Glutamatergic neuron (in vitro differentiated cells): ENCODE measurements around the gene KIF1A. TPM values are rescaled to one million over a fixed set of nuclear protein-coding genes. Genes with fewer than 3 reads are reported as not detected.
"Not testable (repeated sequence)": the region's sequence is repeated elsewhere in the genome, so short reads cannot be mapped to it uniquely, and the experiment has no call there.

Experiments
- DNase-seq: peaks from one replicate; pipeline ENCODE4 v3.0.0; 2022
- H3K27ac Mint-ChIP-seq: one replicate; pipeline ENCODE4 v1.8.0; 2020; ENCODE audit warnings: mild to moderate bottlenecking, mixed read lengths, inconsistent platforms; ENCODE audit not compliant: unreplicated experiment
- H3K27me3 Mint-ChIP-seq: one replicate; pipeline ENCODE4 v1.8.0; 2020; ENCODE audit warnings: mild to moderate bottlenecking, moderate library complexity, mixed read lengths, inconsistent platforms; ENCODE audit not compliant: unreplicated experiment
- H3K36me3 Mint-ChIP-seq: one replicate; pipeline ENCODE4 v1.8.0; 2020; ENCODE audit warnings: mild to moderate bottlenecking, mixed read lengths, inconsistent platforms; ENCODE audit not compliant: unreplicated experiment
- H3K4me1 Mint-ChIP-seq: one replicate; pipeline ENCODE4 v1.8.0; 2020; ENCODE audit warnings: mild to moderate bottlenecking, low read depth, mixed read lengths, inconsistent platforms; ENCODE audit not compliant: unreplicated experiment
- H3K4me3 Mint-ChIP-seq: one replicate; pipeline ENCODE4 v1.8.0; 2020; ENCODE audit warnings: mild to moderate bottlenecking, mixed read lengths, inconsistent platforms; ENCODE audit not compliant: unreplicated experiment
- H3K9me3 Mint-ChIP-seq: one replicate; pipeline ENCODE4 v1.8.0; 2020; ENCODE audit warnings: mild to moderate bottlenecking, moderate library complexity, mixed read lengths, inconsistent platforms; ENCODE audit not compliant: unreplicated experiment
- total RNA-seq: library from RNA; stranded (reverse); fragmentation: NEBNext Ultra II Directional; extraction: Animal tissue kit (Norgen Biotek cat#: 25700); gene quantifications from one replicate; pipeline ENCODE4 v1.2.1, GENCODE V29; 2021; ENCODE audit not compliant: unreplicated experiment
- TF ChIP-seq, protein P1 (sequence below): fragments of 200-600 bp; sonication (generic); IDR thresholded peaks from one replicate; pipeline ENCODE4 v1.5.0; 2021; ENCODE audit not compliant: partially characterized antibody, unreplicated experiment

KIF1A gene
- total RNA-seq, 1 donor from 2014 or later: 439 TPM

DNA sequence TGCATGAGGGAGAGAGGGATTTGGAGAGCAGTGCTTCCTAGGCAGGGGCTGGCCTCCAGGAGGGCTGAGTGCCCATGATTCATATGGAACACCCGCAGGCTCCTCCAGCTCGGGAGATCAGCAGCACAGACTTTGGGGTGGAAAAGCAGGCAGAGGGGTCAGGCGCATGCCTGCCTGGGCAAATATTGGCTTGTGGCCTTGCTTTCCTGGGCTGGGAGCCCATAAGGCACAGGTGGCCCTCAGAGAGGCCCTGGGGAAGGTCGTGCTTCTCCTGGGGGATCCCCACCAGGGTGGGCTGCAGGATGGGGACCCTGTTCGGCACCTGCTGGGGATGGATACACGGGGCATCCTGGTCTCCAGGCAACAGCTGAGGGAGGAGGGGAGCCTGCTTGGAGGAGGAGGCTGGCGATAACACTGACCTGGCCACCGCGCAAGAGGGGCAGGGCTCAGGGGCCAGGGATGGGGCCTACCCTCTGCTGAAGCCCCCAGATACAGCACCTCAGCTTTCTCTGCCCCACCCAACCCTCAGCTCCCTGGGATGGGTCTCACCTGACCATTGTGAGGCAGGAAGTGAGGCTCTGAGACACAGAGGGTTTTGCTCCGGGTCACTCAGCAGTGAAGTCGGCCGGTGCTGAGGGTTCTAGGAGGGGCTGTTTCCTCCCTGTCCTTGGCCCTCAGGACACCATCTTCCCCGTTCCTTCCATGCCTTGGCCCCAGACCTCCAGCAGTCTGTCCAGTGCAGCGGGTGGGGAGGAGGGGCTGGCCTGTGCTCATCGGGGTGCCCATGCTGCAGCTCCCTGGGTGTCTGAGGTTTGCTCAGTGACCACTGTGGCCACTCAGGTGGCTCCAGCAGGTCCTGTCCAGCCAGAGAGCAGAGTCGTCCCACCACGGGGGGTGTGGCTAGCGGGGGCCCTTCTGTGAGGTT lies 116.3 kb downstream of the KIF1A start:
- no peak for DNase-seq
- H3K9me3 Mint-ChIP-seq: peaks cover 4% of the 10 kb centered on the region
- no peak overlapping the region for H3K27ac Mint-ChIP-seq
- no peaks in the 10 kb centered on the region for H3K36me3 Mint-ChIP-seq
- no peak overlapping the region for H3K4me3 Mint-ChIP-seq
- H3K4me1 Mint-ChIP-seq: peaks cover 3% of the 10 kb centered on the region
- peaks cover 3% of the 10 kb centered on the region for H3K27me3 Mint-ChIP-seq
- TF ChIP-seq, protein P1, sequence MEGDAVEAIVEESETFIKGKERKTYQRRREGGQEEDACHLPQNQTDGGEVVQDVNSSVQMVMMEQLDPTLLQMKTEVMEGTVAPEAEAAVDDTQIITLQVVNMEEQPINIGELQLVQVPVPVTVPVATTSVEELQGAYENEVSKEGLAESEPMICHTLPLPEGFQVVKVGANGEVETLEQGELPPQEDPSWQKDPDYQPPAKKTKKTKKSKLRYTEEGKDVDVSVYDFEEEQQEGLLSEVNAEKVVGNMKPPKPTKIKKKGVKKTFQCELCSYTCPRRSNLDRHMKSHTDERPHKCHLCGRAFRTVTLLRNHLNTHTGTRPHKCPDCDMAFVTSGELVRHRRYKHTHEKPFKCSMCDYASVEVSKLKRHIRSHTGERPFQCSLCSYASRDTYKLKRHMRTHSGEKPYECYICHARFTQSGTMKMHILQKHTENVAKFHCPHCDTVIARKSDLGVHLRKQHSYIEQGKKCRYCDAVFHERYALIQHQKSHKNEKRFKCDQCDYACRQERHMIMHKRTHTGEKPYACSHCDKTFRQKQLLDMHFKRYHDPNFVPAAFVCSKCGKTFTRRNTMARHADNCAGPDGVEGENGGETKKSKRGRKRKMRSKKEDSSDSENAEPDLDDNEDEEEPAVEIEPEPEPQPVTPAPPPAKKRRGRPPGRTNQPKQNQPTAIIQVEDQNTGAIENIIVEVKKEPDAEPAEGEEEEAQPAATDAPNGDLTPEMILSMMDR: no peak

DNA sequence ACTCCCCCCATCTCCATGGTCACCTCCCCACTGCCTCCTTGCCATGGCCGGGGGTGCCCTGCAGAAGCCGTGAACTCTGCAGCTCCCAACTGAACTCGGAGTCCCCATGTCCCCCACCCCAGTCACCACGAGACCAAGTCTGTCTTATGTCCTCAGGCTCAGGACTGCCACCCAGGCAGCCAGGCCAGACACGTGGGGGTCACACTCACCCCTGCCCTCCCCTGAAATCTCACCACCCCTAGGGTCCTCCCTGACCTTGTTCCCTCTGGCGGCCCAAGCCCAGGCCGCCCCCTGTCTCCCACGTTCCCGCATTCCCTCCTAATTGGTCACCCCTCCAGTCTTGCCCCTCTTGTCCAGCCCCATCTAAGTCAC lies 117.4 kb downstream of the KIF1A start:
- no peak overlapping the region for H3K27ac Mint-ChIP-seq
- no peak overlapping the region for H3K4me3 Mint-ChIP-seq
- H3K4me1 Mint-ChIP-seq: peaks cover 3% of the 10 kb centered on the region
- H3K27me3 Mint-ChIP-seq: peaks cover 3% of the 10 kb centered on the region
- TF ChIP-seq, protein P1: no peak
- peaks cover 4% of the 10 kb centered on the region for H3K9me3 Mint-ChIP-seq
- H3K36me3 Mint-ChIP-seq: no peaks in the 10 kb centered on the region
- DNase-seq: no peak

DNA sequence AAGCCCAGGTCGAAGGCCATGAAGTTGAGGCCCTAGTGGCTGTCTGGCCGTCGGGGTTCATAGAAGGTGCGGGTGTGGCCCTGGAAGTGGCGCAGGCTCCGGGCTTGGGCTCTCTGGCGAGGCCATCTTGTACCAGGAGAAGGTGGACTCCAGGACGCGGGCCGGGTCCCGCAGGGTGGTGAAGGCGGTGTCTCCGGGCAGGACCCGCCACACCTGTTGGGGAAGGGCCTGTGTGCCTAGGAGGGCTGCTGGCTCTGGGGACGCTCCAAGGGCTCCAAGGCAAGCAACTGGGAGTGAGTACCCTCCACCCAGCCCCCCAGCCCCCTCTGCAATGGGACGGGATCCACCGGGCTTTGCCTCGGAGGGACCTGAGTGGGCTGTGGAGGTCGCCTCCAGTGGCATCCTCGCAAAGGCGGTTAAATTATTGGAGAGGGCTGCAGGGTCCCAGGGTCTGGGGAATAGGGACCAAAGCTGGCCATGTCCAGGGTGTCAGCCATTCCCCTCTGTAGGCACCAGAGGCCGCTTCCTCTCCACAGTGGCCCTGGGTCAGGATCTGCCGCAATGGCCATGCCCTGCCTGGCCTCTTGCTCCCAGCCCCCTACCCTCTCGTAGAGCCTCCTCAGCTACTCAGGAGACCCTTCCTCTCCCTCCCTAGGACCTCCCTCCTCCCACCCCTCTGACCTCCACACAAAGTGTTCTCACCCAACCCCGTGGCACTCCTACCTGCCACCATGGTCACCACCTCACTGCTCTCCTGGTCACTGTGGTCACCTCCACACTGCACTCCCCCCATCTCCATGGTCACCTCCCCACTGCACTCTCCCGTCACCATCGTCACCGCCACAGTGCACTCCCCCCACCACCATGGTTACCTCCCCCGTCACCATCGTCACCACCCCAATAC lies 118.0 kb downstream of the KIF1A start:
- Mint-ChIP-seq H3K4me1 (peaks cover 3% of the 10 kb centered on the region), H3K9me3 (peaks cover 4% of the 10 kb centered on the region), H3K36me3 (no peaks in the 10 kb centered on the region), H3K4me3 (no peak overlapping the region), H3K27ac (no peak overlapping the region), H3K27me3 (peaks cover 3% of the 10 kb centered on the region)
- TF ChIP-seq, protein P1: no peak
- no peak for DNase-seq

DNA sequence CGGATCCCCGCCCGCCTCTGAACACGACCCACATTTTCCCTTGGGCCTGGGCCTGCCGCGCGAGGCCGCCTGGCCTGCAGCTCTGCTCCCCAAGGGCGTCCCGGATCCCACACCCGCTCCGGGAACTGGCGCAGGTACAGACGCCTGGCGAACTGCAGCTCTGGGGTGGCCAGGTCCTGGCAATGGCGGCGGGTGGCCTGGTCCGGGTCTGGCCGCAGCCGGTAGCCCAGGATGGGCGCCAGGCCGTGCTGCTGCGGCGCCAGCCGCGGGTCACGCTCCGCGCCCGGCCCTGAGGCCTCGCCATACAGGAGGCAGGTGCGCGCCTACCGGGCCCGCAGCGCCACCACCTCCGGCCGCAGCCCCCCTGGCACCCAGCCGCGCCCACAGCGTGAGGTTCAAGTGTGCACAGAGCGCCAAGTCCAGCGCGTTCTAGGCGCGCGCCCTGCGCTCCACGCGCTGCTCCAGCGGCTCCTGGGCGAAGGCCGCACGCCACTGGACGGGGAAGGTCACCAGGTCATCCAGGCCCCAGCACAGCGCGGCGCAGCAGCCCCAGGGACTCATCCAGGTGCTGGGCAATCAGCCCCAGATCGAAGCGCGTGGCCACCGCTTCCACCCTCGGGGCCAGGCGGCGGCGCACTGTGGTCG lies 118.8 kb downstream of the KIF1A start:
- no peak for DNase-seq
- Mint-ChIP-seq H3K9me3 (peaks cover 4% of the 10 kb centered on the region), H3K4me3 (no peak overlapping the region), H3K27me3 (peaks cover 3% of the 10 kb centered on the region), H3K27ac (no peak overlapping the region), H3K36me3 (no peaks in the 10 kb centered on the region), H3K4me1 (peaks cover 3% of the 10 kb centered on the region)
- TF ChIP-seq, protein P1: no peak

DNA sequence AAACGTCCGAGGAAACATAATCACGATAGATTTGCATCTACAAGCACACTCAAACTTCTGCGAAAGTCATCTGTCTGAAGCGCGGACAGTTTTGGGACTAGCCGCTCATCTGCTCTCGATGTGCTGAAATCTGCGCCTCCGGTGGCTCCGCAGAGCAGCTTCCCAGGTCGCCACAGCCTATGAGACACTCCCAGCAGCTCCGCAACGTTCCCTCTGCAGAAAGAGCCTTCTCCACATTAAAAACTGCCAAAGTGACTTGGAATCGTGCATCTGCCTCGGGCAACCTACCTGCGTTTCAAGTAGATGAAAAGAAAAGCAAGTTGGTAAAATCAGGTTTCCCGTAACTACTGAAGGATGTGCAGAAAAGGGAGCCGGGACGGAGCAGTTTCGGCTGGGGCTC lies 119.4 kb downstream of the KIF1A start:
- H3K4me1 Mint-ChIP-seq, H3K4me3 Mint-ChIP-seq, H3K9me3 Mint-ChIP-seq, H3K36me3 Mint-ChIP-seq, H3K27ac Mint-ChIP-seq, DNase-seq, H3K27me3 Mint-ChIP-seq: not testable (repeated sequence)

DNA sequence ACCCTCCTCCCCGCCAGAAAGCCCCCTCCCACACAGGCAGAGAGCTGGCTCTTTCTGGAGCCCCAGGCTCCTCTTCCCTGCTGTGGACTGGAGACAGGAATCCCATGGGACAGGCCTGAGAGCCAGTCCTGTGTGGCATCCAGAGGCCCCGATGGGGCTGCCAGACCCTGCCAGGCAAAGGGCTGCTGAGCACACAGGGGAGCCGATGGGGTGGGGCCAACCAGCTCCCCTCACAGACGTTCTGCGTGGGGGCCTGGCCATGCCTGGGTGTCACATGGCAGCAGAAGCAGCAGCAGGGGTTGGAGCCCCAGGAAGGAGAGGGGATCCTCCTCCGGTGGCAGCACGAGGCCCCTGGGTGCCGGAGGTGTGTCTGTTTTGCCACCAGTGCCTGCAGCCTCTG lies 120.2 kb downstream of the KIF1A start:
- H3K4me3 Mint-ChIP-seq, H3K9me3 Mint-ChIP-seq, H3K27ac Mint-ChIP-seq: not testable (repeated sequence)

DNA sequence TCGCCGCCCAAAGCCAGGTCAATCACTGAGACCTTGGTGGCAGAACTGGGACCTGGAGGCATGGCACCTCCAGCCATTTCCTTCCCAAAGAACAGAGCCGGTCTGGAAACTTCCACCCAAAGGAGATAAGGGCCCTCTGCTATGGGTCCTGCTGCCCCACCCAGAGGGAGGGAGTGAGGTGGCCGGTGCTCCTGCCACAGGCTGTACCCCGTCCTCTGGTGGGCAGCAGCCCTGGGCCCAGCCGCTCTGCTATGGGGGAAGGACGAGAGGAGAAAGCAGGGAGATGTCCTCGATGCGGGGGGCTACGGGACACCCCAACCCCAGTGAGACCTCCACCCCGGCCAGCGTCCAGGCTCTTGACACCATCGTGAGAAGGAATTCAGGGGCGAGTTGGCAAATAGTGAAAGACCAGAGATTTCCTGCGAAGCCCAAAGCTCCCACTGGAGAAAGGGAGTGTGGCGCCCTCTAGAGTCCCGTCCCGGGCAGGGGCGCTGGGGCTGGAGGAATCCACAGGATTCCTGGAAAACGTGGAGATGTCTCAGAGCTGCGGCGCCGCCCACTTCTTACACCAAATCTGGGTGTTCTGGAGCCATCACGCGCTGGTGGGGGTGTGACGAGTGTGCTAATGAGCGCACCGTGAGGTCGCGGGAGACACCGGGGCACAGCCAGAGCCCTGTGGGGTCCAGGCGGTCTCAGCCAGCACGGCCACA lies 121.0 kb downstream of the KIF1A start:
- H3K36me3 Mint-ChIP-seq, H3K4me3 Mint-ChIP-seq, H3K4me1 Mint-ChIP-seq, DNase-seq, H3K27ac Mint-ChIP-seq, H3K27me3 Mint-ChIP-seq, H3K9me3 Mint-ChIP-seq: not testable (repeated sequence)

More for the DNA sequence above, 120.2 kb downstream of the KIF1A start:
- not testable (repeated sequence) for H3K4me1 Mint-ChIP-seq, DNase-seq, H3K36me3 Mint-ChIP-seq, H3K27me3 Mint-ChIP-seq
